Stimulated activated CD4-positive, alpha-beta T cell treated with anti-CD3 and anti-CD28 coated beads, Interleukin-1b, Interleukin-23, amount 100 ng/mL, for 24 hours (primary cell): ENCODE data around the gene LHFPL5.

ENCODE experiments used
- DNase-seq, 4 experiments: peaks; one replicate each; pipeline ENCODE4 v3.0.0-alpha.2; 2020; ENCODE audit warnings: low read depth in 4 of 4, low spot score in 1 of 4

LHFPL5 gene

GRCh38 chr6:35790683-35791082 lies 14.5 kb upstream of the LHFPL5 start:
- DNase-seq = no peak

- DNase-seq = no peak
Observed at GRCh38 chr6:35794536-35795452, 10.4 kb upstream of the LHFPL5 start.

- no peak for DNase-seq
Observed at GRCh38 chr6:35795453-35796071, 9.6 kb upstream of the LHFPL5 start.

GRCh38 chr6:35796236-35796635 lies 8.9 kb upstream of the LHFPL5 start:
- no peak for DNase-seq

- no peak for DNase-seq
Observed at GRCh38 chr6:35797837-35798526, 7.2 kb upstream of the LHFPL5 start.

GRCh38 chr6:35798706-35799105 lies 6.4 kb upstream of the LHFPL5 start:
- no peak for DNase-seq

GRCh38 chr6:35801148-35801547 lies 4.0 kb upstream of the LHFPL5 start:
- no peak for DNase-seq

GRCh38 chr6:35808688-35809087 lies 3.5 kb downstream of the LHFPL5 start:
- DNase-seq = no peak

GRCh38 chr6:35809809-35810208 lies 4.7 kb downstream of the LHFPL5 start:
- DNase-seq = no peak

- no peak for DNase-seq
Observed at GRCh38 chr6:35810971-35811698, 6.0 kb downstream of the LHFPL5 start.

GRCh38 chr6:35811699-35811995 lies 6.5 kb downstream of the LHFPL5 start:
- DNase-seq = no peak

GRCh38 chr6:35817515-35817914 lies 12.4 kb downstream of the LHFPL5 start:
- no peak for DNase-seq

GRCh38 chr6:35823601-35824000 lies 18.4 kb downstream of the LHFPL5 start:
- DNase-seq = no peak

- DNase-seq = no peak
Observed at GRCh38 chr6:35824552-35825192, 19.5 kb downstream of the LHFPL5 start.

- DNase-seq = no peak
Observed at GRCh38 chr6:35829306-35829705, 24.2 kb downstream of the LHFPL5 start.

- no peak for DNase-seq
Observed at GRCh38 chr6:35831257-35832007, 26.3 kb downstream of the LHFPL5 start.

- DNase-seq = no peak
Observed at GRCh38 chr6:35833536-35833935, 28.4 kb downstream of the LHFPL5 start.

GRCh38 chr6:35839019-35839418 lies 33.9 kb downstream of the LHFPL5 start:
- no peak for DNase-seq

GRCh38 chr6:35842381-35842780 lies 37.2 kb downstream of the LHFPL5 start:
- no peak for DNase-seq

GRCh38 chr6:35844290-35844689 lies 39.1 kb downstream of the LHFPL5 start:
- no peak for DNase-seq
